HepG2 (cell line): ENCODE data around the gene ACVRL1.

Source experiments
- POLR2A ChIP-seq, 2 experiments: IDR thresholded peaks; 2 replicates each; pipeline ENCODE4 v1.6.1; 2011; ENCODE audit warnings: low read depth in 2 of 2, low read length in 2 of 2, mild to moderate bottlenecking in 1 of 2, moderate library complexity in 1 of 2; ENCODE audit not compliant: insufficient read depth in 1 of 2
- TAF15 ChIP-seq: fragments of 200-400 bp; formaldehyde crosslinking; IDR thresholded peaks from one replicate; pipeline ENCODE4 v1.6.1; 2018; ENCODE audit warnings: mild to moderate bottlenecking, low read depth, low read length; ENCODE audit not compliant: poor library complexity, severe bottlenecking
- ZNF280B ChIP-seq: sonication (generic); formaldehyde crosslinking; IDR thresholded peaks from 2 replicates; pipeline ENCODE4 v1.5.0; 2020; ENCODE audit warnings: missing genetic modification reagents, mild to moderate bottlenecking, borderline replicate concordance
- ZSCAN29 ChIP-seq: sonication (generic); formaldehyde crosslinking; conservative IDR thresholded peaks from 2 replicates; pipeline ENCODE4 v1.4.0; 2020; ENCODE audit warnings: mild to moderate bottlenecking, missing genetic modification reagents
- TF ChIP-seq, protein P1 (sequence below): sonication (generic); formaldehyde crosslinking; IDR thresholded peaks from 2 replicates; pipeline ENCODE4 v1.5.0; 2020; ENCODE audit warnings: mild to moderate bottlenecking, missing genetic modification reagents, moderate library complexity
- TF ChIP-seq, protein P2 (sequence below): sonication (generic); formaldehyde crosslinking; IDR thresholded peaks from 2 replicates; pipeline ENCODE4 v1.4.0; 2020; ENCODE audit warnings: missing genetic modification reagents

DNA sequence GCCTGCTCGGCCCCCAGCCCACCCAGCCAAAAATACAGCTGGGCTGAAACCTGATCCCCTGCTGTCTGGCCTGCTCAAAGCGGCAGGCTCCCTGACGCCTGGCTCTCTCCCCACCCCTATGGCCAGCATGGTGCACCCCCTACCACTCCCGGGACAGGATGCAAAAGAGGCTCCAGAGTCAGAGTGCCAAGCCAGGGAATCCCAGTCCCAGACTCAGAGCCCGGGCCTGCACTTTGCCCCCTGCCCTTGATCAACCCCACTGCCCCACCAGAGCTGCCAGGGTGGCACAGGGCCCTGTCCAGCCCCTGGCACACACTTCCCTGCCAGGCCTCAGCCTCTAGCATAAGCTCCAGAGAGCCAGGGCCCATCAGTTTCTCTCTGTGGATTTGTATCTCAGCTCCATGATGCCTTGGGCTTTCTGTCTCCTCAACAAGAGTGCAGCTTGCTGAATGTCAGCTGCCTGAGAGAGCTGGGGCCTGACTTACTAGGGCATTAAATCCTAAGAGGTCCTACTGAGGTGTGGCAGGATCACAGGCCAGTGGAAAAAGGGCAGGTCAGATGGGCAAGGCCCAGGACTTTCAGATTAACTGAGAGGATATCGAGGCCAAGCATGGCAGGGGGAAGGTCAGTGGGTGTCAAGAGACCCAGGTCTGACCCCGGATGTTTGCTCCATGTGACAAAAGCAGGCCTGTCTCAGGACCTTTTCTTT is 13.9 kb downstream of the ACVRL1 start:
- TF ChIP-seq, protein P1, sequence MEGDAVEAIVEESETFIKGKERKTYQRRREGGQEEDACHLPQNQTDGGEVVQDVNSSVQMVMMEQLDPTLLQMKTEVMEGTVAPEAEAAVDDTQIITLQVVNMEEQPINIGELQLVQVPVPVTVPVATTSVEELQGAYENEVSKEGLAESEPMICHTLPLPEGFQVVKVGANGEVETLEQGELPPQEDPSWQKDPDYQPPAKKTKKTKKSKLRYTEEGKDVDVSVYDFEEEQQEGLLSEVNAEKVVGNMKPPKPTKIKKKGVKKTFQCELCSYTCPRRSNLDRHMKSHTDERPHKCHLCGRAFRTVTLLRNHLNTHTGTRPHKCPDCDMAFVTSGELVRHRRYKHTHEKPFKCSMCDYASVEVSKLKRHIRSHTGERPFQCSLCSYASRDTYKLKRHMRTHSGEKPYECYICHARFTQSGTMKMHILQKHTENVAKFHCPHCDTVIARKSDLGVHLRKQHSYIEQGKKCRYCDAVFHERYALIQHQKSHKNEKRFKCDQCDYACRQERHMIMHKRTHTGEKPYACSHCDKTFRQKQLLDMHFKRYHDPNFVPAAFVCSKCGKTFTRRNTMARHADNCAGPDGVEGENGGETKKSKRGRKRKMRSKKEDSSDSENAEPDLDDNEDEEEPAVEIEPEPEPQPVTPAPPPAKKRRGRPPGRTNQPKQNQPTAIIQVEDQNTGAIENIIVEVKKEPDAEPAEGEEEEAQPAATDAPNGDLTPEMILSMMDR (CRISPR knock-in tag): no peak
- no peak for TF ChIP-seq ZNF280B (CRISPR knock-in tag)
- TF ChIP-seq TAF15: no peak
- TF ChIP-seq, protein P2, sequence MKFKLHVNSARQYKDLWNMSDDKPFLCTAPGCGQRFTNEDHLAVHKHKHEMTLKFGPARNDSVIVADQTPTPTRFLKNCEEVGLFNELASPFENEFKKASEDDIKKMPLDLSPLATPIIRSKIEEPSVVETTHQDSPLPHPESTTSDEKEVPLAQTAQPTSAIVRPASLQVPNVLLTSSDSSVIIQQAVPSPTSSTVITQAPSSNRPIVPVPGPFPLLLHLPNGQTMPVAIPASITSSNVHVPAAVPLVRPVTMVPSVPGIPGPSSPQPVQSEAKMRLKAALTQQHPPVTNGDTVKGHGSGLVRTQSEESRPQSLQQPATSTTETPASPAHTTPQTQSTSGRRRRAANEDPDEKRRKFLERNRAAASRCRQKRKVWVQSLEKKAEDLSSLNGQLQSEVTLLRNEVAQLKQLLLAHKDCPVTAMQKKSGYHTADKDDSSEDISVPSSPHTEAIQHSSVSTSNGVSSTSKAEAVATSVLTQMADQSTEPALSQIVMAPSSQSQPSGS (CRISPR knock-in tag): no peak
- no peak for TF ChIP-seq POLR2A (IDR thresholded peaks at IDR 0.05; ENCODE audit: insufficient read depth in 1 of 2, low read depth in 2 of 2, low read length in 2 of 2)
- no peak for TF ChIP-seq ZSCAN29 (CRISPR knock-in tag)
